AG20443 (cell line): ENCODE data around the gene PPL.
"Not testable (repeated sequence)": the region's sequence is repeated elsewhere in the genome, so short reads cannot be mapped to it uniquely, and the experiment has no call there.

Experiments used
- DNase-seq: peaks from one replicate; pipeline ENCODE4 v3.0.0; 2012; ENCODE audit warnings: low spot score, mixed read lengths

The PPL gene, protein sequence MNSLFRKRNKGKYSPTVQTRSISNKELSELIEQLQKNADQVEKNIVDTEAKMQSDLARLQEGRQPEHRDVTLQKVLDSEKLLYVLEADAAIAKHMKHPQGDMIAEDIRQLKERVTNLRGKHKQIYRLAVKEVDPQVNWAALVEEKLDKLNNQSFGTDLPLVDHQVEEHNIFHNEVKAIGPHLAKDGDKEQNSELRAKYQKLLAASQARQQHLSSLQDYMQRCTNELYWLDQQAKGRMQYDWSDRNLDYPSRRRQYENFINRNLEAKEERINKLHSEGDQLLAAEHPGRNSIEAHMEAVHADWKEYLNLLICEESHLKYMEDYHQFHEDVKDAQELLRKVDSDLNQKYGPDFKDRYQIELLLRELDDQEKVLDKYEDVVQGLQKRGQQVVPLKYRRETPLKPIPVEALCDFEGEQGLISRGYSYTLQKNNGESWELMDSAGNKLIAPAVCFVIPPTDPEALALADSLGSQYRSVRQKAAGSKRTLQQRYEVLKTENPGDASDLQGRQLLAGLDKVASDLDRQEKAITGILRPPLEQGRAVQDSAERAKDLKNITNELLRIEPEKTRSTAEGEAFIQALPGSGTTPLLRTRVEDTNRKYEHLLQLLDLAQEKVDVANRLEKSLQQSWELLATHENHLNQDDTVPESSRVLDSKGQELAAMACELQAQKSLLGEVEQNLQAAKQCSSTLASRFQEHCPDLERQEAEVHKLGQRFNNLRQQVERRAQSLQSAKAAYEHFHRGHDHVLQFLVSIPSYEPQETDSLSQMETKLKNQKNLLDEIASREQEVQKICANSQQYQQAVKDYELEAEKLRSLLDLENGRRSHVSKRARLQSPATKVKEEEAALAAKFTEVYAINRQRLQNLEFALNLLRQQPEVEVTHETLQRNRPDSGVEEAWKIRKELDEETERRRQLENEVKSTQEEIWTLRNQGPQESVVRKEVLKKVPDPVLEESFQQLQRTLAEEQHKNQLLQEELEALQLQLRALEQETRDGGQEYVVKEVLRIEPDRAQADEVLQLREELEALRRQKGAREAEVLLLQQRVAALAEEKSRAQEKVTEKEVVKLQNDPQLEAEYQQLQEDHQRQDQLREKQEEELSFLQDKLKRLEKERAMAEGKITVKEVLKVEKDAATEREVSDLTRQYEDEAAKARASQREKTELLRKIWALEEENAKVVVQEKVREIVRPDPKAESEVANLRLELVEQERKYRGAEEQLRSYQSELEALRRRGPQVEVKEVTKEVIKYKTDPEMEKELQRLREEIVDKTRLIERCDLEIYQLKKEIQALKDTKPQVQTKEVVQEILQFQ (N-terminal part only)

DNA sequence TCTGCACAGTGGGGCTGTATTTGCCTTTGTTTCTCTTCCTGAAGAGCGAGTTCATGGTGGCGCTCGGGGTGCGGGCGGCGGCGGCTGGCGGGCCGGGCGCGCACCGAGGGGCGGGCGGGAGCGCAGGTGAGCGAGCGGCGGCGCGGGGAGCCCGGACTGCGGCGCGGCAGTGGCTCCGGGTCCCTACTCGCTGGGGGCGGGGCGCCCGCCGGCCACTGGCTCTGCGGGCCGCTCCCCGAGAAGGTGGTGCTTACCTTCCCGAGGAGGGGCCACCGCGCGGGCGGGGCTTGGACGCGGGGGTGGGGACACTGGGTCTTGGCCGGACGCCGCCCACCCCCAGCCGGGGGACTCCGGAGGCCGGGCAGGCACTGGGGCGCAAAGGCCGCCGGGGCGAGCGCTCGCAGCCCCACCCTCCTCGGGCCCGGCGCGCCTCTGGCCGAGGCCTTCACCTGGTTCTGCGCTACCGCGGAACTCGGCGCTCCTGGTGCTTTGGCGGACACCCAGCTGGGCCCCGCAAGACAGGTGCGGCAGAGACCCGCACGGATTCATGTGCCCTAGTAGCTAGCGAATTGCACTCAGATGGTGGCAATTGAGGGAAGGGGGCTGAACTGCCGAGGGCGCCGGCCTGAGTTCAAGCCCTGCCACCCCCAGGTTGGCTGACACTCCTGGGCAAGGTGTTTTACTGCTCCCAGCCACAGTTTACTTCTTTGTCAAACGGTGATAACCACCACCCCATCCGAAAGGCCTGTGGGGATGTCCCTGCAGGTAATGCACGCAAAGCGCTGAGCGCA, at the start of gene PPL:
Gene PPL, minus strand, starts transcription at position 158 of the 791 bp plus-strand sequence. Its CDS starts 103 bp downstream, at position 55.
- no peak for DNase-seq

DNA sequence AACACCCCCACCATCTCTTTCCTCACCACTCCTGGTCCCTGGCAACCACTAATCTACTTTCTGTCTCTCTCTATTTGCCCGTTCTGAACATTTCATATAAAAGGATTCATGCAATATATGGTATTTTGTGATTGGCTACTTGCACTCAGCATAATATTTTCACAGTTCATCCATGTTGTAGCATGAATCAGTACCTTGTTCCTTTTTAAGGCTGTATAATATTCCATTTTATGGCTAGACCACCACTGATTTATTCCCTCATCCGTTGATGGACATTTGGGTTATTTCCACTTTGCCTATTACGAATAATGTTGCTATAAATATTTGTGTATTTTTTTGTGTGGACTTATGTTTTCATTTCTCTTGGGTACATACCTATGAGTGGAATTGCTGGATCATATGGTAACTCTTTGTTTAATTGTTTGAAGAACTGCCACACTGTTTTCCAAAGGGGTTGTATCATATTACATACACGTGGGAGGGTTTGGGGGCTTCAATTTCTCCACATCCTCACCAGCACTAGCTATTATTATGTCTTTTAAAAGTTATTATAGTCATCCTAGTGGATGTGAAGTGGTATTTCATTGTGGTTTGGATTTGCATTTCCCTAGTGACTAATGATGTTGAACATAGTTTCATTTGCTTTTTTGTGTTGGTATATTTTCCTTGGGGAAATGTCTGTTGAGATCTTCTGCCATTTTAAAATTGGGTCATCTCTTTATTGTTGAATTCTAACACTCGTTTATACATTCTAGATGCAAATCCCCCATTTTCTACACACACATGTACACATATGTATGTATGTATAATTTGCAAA, 47.4 kb upstream of the PPL start:
- DNase-seq: no peak

DNA sequence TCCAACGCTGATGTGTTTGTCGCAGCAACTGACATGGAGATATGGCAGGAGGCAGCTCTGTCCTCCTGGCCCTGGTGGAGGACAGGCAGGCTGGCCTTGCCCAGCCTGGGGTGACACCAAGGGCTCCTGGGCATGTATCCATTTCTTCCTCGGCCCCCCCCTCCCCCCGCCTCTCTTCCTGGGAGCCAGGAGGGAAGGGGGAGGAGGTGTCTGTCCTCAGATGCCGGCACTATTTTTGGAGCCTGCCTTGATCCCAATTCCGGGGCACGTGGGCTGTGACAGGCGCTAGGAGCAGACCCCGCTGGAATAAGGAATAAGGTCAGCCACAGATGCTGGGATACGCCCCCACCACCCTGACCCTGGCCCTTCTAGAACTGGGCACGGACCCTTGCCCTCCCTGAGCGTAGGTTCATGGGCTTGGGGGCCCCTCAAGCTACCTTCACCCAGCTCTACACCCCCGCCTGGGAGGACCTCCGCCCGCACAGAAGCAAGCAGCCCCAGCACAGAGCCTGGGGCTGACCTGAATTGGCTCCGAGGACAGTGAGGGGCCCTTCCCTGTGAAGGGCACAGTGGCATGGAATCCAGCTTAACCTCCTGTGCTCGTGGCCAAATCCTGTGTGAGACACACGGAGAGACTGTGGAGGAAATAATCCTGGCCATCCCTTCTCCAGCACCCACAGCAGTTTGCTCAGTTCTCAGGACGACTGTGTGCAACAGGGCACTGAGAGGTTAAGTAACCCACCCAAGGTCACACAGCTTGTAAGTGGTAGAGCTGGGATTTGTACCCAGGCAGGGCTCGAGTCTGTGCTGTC, 45.3 kb upstream of the PPL start:
- no peak for DNase-seq

DNA sequence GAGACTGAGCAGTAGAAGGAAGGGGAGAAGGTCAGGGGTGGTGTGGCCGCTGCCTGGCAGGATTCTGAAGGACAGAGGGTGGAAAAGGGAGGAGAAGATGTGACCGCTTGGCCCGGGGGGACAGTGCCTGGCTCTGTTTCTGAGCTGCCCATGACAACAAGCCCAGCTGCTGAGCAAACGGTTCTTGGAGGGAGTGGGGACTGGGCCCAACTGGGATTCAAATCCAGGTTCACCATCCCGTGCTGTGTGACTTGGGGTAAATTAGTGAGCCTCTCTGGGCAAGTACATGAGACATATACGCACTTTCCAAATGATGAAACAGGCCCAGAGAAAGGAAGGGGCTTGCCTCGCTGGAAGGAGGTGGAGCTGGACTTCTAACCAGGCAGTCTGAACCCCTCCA, 44.5 kb upstream of the PPL start:
- DNase-seq: no peak

DNA sequence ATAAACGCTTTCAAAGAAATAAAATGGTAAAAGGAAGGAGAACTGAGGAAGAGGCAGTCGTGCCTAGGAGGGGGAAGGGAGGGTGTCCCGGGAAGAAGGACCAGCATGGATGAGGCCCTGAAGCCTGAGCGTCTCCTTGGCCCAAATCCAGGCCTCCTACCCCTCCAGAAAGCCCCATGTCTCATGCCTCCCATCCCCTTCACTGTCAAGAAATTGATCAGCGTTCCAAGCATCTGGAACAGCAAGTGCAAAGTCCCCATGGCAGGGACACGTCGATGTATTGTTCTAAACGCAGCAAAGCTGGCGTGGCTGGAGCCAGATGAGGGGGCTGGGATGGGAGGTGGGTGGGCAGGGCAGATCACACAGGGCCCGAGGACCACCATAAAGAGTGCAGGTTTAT, 43.7 kb upstream of the PPL start:
- no peak for DNase-seq

DNA sequence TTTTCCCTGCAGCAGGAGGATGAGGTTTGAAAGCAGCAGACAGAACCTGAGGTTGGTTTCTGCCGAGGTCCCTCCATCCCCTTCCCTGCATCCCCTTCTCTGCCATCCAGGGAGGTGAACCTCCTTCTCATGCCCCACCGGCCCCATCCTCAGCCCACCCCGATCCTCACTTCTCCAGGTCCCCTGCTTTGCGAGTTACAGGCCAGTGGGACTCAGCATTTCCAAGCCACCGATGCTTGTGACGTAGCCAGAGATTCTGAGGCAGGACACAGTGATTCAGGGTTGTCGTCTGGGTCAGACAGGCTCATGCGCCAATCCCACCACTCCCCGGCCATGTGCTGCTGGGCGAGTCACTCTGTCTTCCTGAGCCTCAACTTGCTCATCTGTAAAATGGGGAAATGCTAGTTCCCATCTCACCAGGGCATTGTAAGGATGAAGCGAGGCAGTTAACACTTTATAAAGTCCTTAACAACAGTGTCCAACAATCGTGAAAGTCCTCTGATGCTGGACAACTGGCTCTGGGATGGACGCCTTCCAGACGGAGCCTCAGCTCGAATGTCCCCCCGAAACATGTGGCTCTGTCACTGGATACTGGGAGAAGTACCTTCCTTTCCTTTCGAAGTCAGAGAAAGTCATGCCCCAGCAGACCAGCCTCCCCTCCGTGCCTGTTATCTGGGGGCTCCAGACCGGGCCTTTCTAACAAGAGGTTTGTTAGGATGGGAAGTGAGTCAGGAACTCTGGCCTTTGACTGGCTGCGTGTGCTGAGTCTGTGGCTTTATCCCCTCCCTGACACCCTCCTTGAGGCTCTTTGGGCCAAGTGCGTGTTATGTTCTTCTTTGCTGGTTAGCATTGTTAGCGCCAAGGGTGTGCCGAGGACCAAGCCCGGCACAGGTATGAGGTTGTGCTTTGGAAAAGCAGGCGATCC, 43.0 kb upstream of the PPL start:
- DNase-seq: no peak

DNA sequence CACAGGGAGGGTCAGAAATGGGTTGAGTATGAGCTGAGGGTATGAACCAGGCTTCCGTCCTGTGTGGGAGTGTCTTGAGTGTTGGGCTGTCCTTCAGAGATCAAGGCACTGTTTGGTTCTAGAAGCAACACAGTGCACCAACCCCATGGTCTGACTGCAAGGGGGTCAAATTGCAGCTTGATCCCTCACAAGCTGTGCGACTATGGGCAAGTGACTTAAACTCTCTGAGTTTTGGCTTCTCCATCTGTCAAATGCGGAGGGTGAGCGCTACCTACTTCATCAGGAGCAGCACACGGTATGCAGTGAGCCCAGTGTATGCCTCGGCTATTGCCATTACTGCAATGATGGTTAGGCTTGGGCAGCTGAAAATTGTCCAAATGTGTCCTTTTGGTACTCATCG, 42.2 kb upstream of the PPL start:
- no peak for DNase-seq

DNA sequence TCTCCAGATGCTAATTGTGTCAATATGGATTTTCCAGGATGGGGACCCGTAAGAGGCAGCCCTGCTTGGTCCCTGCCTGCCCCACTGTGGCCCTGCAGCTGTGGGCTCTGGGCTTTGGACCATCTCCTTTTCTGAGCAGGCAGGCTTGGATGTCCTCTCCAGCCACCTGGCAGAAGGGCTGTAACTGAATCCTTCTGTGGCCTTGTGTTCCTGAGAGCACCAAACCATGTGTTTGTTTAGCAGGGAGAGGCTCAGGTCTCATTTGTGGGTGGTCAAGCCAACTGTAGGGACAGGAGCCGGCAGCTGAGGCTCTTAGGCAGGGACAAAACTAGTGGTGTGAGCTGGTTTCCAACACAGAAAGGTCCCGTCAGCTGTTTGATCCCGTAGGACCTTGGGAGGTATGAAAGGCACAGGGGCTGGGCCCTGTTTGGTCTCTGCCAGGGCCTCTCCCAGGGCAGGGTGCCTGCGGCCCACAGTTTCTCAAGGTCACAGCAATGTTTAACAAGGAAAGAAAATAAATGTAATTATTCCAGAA, 39.7 kb upstream of the PPL start:
- DNase-seq: no peak

DNA sequence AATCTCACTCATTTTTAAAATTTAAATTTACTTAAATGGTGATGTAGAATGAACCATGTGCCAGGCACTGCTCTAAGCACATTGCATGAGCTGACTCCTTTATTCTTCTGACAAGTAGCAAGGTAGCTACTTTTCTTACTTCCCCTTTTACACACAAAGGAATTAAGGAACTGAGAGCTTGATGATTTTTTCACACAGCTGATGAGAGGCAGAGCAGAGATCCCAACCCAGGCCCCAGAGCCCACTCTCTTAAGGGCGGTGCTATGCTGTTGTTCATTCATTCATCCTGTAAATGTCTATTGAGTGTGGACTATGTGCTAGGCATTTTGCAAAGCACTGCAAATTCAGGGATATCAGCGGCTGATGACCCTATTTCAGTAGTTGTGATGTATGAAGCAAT, 39.1 kb upstream of the PPL start:
- no peak for DNase-seq

DNA sequence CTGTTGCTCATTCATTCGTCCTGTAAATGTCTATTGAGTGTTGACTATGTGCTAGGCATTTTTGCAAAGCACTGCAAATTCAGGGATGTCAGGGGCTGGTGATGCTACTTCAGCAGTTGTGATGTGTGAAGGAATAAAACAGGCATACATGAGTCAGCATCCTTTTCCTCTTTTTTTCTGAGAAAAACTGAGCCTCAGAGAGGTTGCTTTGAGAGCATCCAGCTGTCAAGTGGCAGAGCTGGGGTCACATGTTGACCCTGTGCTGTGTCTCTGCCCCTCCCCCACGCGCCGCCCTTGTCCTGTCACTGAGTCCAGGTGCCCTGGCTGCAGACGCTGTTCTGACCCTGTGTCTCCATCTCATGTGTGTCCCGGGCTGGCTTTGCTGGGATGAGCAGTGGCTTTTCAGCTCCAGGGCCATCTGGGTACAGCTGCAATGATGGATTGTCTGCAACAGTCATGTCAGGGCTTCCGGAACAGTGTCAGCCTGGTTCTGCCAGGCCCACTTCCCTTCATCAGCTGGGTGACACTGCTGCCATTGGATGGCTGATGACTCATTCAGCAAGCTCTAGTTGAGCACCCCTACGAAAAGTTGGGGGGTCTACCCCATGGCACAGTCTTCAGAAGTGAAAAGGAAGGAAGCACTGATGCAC, 36.1 kb upstream of the PPL start:
- DNase-seq: no peak

DNA sequence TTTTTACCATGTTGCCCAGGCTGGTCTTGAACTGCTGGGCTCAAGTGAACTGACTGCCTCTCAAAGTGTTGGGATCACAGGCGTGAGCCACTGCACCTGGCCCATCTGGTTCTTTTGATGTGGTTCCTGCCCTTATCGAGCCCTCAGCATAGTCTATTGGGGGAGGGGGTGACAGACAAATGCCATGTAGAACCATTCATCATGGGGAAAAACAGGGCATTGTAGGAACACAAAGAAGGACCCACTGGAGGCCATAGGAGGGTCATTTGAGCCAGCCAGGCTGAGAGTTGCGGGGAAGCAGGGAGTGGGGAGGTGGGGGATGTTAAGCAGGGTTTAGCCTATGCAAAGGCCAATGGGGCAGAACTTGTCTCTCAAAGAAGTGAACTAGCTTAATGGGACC, 33.1 kb upstream of the PPL start:
- DNase-seq: no peak

DNA sequence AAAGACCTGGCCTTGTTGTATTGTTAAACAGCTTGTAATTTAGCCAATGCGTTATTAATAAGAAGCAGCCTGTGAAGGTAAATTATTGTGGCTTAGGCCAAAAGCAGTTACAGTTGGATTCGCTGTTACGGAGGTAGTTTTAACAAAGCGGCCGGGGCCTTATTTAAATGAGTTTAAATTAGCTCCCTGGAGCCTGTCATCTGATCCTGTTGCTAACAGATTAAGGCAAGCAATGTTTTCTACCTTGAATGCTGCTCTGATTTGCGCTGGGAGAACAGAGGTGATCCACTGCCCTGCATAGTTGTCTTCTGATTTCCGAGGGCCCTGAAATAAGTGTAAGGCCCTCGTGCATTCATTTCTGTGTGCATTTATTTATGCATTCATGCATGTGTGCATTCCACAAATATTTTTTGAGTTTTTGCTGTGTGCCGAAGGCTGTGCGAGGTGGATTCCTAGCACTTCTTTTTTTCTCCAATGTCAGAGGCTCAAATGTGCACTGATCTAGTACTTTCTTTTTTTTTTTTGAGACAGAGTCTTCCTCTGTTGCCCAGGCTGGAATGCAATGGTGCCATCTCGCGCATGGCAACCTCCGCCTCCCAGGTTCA, 32.0 kb upstream of the PPL start:
- no peak for DNase-seq

DNA sequence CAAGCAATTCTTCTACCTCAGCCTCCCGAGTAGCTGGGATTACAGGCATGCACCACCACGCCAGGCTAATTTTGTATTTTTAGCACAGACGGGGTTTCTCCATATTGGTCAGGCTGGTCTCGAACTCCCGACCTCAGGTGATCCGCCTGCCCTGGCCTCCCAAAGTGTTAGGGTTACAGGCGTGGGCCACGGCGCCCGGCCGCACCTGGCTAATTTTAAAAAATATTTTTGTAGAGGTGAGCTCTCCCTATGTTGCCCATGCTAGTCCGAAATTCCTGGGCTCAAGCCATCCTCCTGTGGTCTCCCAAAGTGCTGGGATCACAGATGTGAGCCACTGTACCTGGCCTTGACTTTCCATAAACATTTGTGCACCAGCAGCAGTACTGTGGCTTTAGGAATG, 31.3 kb upstream of the PPL start:
- not testable (repeated sequence) for DNase-seq

DNA sequence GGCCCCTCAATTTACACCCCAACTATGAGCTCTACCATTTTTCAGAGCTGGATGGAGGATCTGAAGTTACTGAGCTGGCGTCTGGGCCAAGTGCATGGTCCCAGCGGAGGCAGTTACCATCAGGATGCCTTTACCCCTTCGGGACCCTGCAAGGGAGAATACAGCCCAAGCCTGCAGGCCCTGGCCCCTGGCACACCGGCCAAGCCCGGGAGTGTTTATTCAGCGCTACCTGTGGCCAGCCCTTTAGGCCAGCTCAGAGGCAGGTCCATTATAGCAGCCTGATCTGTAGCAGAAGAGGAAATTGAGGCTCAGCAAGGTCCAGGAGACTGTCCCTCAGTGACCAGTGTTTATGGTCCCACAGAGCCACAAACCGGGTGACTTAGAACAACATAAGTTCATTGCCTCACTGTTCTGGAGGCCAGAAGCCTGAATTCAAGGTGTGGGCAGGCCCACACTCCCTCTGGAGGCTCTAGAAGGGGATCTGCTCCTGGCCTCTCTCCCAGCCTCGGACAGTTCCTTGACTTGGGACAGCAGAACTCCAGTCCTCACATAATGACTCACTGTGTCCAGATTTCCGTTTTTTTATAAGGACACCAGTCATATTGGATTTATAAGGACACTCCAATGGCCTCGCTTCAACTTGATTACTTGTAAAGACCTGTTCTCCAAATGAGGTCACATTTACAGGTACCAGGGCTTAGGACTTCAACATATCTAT, 29.9 kb upstream of the PPL start:
- no peak for DNase-seq

DNA sequence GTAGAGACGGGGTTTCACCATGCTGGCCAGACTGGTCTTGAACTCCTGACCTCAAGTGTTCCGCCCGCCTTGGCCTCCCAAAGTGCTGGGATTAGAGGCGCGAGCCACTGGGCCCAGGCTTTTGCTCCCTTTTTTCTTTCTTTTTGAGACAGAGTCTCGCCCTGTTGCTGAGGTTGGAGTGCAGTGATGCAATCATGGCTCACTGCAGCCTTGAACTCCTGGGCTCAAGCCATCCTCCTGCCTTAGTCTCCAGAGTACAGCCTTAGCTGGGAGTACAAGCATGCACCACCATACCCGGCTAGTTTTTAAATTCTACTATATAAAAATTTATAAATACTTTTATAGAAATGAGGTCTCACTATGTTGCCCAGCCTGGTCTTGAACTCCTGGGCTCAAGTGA, 26.6 kb upstream of the PPL start:
- not testable (repeated sequence) for DNase-seq

DNA sequence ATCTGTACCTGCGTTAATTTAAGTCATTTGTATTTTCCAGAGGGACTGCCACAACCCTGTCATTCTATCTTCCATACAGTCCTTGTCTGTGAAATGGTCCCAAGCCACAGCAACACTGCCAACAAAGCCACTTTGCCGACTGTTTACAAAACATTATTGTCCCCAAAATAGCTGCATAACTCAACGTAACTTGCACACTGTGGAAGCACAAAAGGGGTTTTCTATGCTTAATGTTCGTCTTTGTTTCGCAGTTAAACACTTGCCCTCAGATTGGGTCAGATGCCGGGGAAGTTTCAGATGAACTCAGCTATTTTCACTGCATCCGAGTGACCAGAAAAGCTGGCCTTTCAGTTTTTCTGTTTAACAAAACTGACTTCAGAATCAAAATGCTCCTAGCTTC, 25.8 kb upstream of the PPL start:
- DNase-seq: no peak

DNA sequence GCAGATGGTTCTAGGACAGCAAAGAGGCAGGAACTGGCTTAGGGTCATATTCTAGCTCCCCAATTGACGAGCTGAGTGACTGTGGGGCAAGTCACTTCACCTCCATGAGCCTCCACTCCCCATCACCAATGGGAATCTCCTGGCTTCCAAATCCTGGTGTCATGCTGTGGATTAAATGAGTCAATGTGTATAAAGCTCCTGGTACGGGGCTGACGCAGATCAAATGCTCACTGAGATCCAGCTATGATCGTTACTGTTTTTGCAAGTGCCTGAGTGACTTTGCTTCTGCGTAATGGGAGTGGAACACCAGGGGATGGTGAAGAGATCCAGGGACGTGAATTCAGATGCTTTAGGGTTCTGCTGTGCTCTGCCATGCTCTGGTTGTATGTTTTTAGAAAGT, 23.6 kb upstream of the PPL start:
- DNase-seq: no peak
